Activated CD4-positive, CD25-positive, alpha-beta regulatory T cell treated with anti-CD3 and anti-CD28 coated beads, Interleukin-2, amount 50 U/mL, for 24 hours (primary cell): ENCODE data around the gene IPO4.

Experiments
- ATAC-seq, 2 donors: fragments of 150-1000 bp; cut with Tn5 transposase; one replicate each; pipeline ENCODE4 v1.10.0; 2021; ENCODE audit warnings: mild to moderate bottlenecking in 1 of 2, moderate library complexity in 1 of 2

Gene IPO4

GRCh38 chr14:24146978-24147760 lies 41.4 kb downstream of the IPO4 start, which contains the start of gene RNF31:
Gene RNF31 (plus strand): TSS chr14:24147498. CDS start chr14:24147699, 201 bp downstream.
- peak; percentile 87 to 88 for ATAC-seq

GRCh38 chr14:24146453-24146977 lies 42.1 kb downstream of the IPO4 start, which contains the start of gene PSME2:
Gene PSME2 (minus strand): TSS chr14:24146610. CDS start chr14:24146581, 29 bp downstream.
- peak; percentile 67 to 70 for ATAC-seq

GRCh38 chr14:24145690-24146452 lies 42.7 kb downstream of the IPO4 start:
- no peak for ATAC-seq

- no peak for ATAC-seq
Measured at GRCh38 chr14:24145219-24145618, 43.4 kb downstream of the IPO4 start.

- no peak for ATAC-seq
Measured at GRCh38 chr14:24144451-24144850, 44.2 kb downstream of the IPO4 start.

- ATAC-seq = no peak
Measured at GRCh38 chr14:24143511-24143910, 45.1 kb downstream of the IPO4 start.

- peak; percentile 90 to 91 for ATAC-seq
Measured at GRCh38 chr14:24141097-24141880, 47.3 kb downstream of the IPO4 start, which contains the start of gene EMC9. Gene EMC9 (minus strand): TSS chr14:24141591. CDS start chr14:24141304, 287 bp downstream.

GRCh38 chr14:24139272-24139934 lies 49.2 kb downstream of the IPO4 start:
- ATAC-seq = no peak

GRCh38 chr14:24138396-24139271 lies 50.0 kb downstream of the IPO4 start:
- ATAC-seq = no peak

- no peak for ATAC-seq
Measured at GRCh38 chr14:24137529-24138395, 50.9 kb downstream of the IPO4 start.

GRCh38 chr14:24136684-24137528 lies 51.7 kb downstream of the IPO4 start:
- ATAC-seq = no peak

- peak; percentile 89 for ATAC-seq
Measured at GRCh38 chr14:24135834-24136683, 52.6 kb downstream of the IPO4 start, which contains the start of gene PSME1. Gene PSME1 (plus strand): TSS chr14:24136194. CDS start chr14:24136263, 69 bp downstream.

GRCh38 chr14:24135584-24135833 lies 53.1 kb downstream of the IPO4 start:
- no peak for ATAC-seq

- ATAC-seq = no peak
Measured at GRCh38 chr14:24133735-24134134, 54.9 kb downstream of the IPO4 start.

GRCh38 chr14:24132976-24133375 lies 55.6 kb downstream of the IPO4 start:
- ATAC-seq = no peak

- no peak for ATAC-seq
Measured at GRCh38 chr14:24132061-24132685, 56.4 kb downstream of the IPO4 start.

- no peak for ATAC-seq
Measured at GRCh38 chr14:24131549-24131966, 57.1 kb downstream of the IPO4 start.
